Activated T-helper 1 cell treated with anti-CD3 and anti-CD28 coated beads, Interleukin-12 subunit alpha, Interleukin-12 subunit beta, Interleukin-2, Interleukin-4 antibody, amounts not matched to agents 30 ng/mL and 10 ng/mL and 1 ng/mL, durations not matched to agents 14 hours and 24 hours and 36 hours (primary cell): Measurements from ENCODE around the gene OPN1MW3. TPM values are rescaled to one million over a fixed set of nuclear protein-coding genes. Genes with fewer than 3 reads are reported as not detected.
"Not testable (repeated sequence)": the region's sequence is repeated elsewhere in the genome, so short reads cannot be mapped to it uniquely, and the experiment has no call there.

Experiments
- DNase-seq: peaks from one replicate; pipeline ENCODE4 v3.0.0; 2021; ENCODE audit warnings: low spot score
- H3K27ac Mint-ChIP-seq: one replicate; pipeline ENCODE4 v1.8.0; 2021; ENCODE audit warnings: mild to moderate bottlenecking, mixed read lengths
- H3K27me3 Mint-ChIP-seq: one replicate; pipeline ENCODE4 v1.8.0; 2022; ENCODE audit warnings: mild to moderate bottlenecking, moderate library complexity, mixed read lengths; ENCODE audit not compliant: insufficient read depth
- H3K36me3 Mint-ChIP-seq: one replicate; pipeline ENCODE4 v1.8.0; 2021; ENCODE audit warnings: low read depth, mixed read lengths
- H3K4me1 Mint-ChIP-seq: one replicate; pipeline ENCODE4 v1.8.0; 2021; ENCODE audit warnings: low read depth, mixed read lengths
- H3K4me3 Mint-ChIP-seq: one replicate; pipeline ENCODE4 v1.8.0; 2021; ENCODE audit warnings: mild to moderate bottlenecking, moderate library complexity, mixed read lengths
- H3K9me3 Mint-ChIP-seq: one replicate; pipeline ENCODE4 v1.8.0; 2021; ENCODE audit warnings: mixed read lengths
- intact Hi-C: fragments of 100-400 bp; cut with micrococcal nuclease; formaldehyde crosslinking; loops from one replicate; pipeline ENCODE4 v1.15.1; 2024
- total RNA-seq: library from RNA; stranded (reverse); gene quantifications from 2 replicates; pipeline ENCODE4 v1.2.3, GENCODE V29; 2022

OPN1MW3 gene
- total RNA-seq, 1 donor from 2014 or later = not detected

DNA sequence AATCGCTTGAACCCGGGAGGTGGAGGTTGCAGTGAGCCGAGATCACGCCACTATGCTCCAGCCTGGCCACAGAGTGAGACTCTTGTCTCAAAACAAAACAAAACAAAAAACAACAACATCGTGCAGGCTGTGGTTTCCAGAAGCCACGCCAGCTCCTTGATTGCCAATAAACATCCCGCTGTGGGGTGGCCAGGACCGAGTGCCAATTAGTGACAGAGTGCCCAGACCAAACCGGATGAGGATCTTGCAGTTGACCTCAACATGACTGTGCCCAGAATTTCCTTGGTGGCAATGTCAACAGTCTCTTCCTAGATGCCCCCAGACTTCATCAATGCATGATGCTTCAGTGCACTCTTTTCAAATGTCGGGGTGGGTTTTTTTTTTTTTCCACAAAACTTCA lies 1.3 kb downstream of the OPN1MW3 start:
- intact Hi-C loops, H3K4me3 Mint-ChIP-seq, DNase-seq, H3K27ac Mint-ChIP-seq, H3K36me3 Mint-ChIP-seq, H3K9me3 Mint-ChIP-seq, H3K4me1 Mint-ChIP-seq, H3K27me3 Mint-ChIP-seq: not testable (repeated sequence)

DNA sequence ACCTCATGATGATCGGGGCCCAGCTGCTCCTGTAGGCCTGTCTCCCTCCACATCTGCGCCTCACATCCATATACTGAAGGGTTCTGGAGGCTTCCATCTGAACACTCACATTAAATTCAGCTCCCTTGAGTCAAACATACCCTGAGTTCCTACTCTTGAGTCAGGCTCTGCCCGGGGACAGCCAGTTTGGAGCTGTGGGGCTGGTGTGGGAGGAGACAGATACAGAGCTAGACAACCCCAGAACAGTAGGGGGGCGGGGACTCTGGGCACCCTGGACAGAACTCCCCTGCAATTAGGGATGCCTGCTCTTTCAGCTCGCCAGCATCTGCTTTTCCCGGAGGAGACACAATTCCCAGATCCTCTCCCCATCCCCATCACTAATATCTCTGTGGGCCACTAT lies 5.7 kb downstream of the OPN1MW3 start:
- H3K9me3 Mint-ChIP-seq, H3K27ac Mint-ChIP-seq, DNase-seq, intact Hi-C loops, H3K4me3 Mint-ChIP-seq, H3K4me1 Mint-ChIP-seq, H3K36me3 Mint-ChIP-seq, H3K27me3 Mint-ChIP-seq: not testable (repeated sequence)

DNA sequence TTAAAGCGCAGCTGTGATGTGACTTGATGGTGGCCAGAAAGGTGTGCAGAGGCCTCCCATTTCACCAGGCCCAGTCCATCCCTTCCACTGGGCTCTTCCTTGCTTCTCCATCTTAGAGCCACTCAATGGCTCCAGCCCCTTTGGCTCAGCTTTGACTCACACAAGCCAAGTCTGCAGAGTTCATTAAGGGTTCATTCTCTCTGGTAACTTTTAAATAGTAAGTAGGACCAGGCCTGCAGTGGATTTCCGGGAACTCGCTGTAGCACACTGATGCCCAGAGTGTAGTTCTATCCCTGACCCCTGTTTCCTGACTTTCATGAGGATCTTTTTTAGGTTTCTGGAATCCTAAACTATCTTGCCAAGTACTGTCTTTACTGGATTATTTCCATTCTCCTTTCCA lies 11.9 kb downstream of the OPN1MW3 start:
- intact Hi-C loops, H3K36me3 Mint-ChIP-seq, H3K27ac Mint-ChIP-seq, H3K9me3 Mint-ChIP-seq, DNase-seq, H3K4me3 Mint-ChIP-seq, H3K27me3 Mint-ChIP-seq, H3K4me1 Mint-ChIP-seq: not testable (repeated sequence)

DNA sequence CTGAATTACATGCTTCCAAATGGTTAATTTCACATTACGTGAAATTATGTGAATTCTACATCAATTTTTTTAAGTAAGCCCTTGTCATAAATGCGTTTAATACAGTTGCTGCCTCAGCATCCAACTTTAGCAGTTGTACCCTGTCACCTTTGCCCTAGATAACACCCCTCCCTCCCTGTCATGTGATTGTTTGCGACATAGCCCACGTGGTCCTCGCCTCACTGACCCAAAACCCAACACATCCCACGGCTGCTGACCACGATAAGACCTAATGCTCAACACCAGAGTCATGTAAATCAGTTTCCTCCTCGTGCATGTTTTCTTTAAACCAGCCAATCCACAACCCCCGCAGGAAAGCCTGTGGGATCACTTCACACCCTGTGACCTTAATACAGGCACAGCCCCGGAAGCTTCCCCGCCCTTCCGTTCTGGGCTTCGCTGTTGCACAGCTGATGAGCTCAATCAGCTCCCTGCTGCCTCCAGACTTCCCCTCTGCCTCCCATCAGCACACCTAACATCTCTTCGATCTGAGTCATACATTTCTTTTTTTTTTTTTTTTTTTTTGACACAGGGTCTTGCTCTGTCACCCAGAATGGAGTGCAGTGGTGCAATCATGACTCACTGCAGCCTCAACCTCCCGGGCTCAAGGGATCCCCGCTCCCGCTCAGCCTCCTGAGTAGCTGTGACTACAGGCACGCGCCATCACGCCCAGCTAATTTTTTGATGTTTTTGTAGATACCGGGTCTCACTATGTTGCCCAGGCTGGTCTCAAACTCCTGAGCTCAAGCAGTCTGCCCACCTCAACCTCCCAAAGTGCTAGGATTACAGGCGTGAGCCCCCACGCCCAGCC lies 27.3 kb downstream of the OPN1MW3 start:
- H3K27me3 Mint-ChIP-seq, H3K4me3 Mint-ChIP-seq, H3K9me3 Mint-ChIP-seq: not testable (repeated sequence)

DNA sequence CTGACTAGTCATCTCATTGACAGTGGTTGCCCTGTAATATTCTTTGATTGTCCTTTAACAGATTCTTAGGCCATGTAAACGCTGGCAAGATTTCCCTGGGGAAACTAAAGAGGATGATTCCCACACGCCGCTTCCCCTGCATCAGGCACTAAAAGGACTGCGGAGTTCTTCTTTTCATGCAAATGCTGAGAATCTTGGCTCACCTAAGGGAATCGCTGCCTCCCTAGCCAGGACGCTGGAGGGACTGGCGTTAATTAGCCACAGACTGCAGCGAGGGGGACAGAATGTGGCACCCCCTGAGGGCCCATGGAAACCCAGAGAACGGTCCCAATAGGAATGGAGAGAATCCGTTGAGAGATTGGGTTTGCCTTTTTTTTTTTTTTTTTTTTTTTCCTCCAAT lies 29.0 kb downstream of the OPN1MW3 start:
- H3K4me3 Mint-ChIP-seq, intact Hi-C loops, H3K4me1 Mint-ChIP-seq, H3K27me3 Mint-ChIP-seq, H3K9me3 Mint-ChIP-seq, H3K27ac Mint-ChIP-seq, DNase-seq, H3K36me3 Mint-ChIP-seq: not testable (repeated sequence)

More for the DNA sequence above, 27.3 kb downstream of the OPN1MW3 start:
- DNase-seq, intact Hi-C loops, H3K36me3 Mint-ChIP-seq, H3K27ac Mint-ChIP-seq, H3K4me1 Mint-ChIP-seq: not testable (repeated sequence)

DNA sequence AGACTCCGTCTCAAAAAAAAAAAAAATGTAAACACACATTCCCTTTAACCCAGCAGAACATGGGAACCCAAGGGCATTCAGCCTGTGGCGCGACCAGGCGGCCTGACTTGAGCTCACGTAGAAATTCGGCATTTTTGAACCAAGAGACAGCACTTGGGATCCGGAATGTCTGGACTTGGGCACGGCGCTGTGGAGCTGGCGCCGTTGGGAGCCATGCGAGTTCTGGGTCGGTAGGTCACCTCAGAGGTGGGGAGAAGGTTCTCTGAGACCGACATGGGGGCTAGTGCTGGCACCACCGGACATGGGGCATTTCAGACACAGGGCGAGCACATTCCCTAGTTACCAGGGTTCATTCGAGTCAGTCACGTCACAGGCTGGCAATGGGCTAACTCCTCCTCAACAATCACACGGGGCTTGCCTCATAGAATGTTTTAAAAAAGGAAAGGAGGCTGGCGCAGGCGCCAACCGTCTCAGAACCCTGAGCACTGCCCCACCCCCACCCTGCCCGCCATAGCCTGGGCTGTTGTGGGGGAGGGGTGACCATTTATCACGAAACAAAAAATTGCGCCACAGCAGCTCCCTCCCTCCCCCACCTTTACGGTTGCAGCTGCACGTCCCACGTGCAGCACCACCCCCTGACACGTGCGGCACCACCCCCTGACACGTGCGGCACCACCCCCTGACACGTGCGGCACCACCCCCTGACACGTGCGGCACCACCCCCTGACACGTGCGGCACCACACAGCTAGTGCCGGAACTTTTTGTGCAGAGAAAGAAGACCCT lies 37.6 kb downstream of the OPN1MW3 start, which contains the start of gene TEX28:
TSS of gene TEX28 (minus strand) at position 334 of the 784 bp plus-strand sequence. CDS start 3,007 bp downstream, outside the sequence.
- intact Hi-C loops = no loop called here
- H3K27ac Mint-ChIP-seq = no peak within 1 kb of the TSS
- DNase-seq = no peak
- no peaks in the 10 kb centered on the region for H3K27me3 Mint-ChIP-seq
- H3K36me3 Mint-ChIP-seq = no peaks in the 10 kb centered on the region
- no peaks in the 10 kb centered on the region for H3K9me3 Mint-ChIP-seq
- H3K4me3 Mint-ChIP-seq = no peak within 1 kb of the TSS
- H3K4me1 Mint-ChIP-seq = no peaks in the 10 kb centered on the region

DNA sequence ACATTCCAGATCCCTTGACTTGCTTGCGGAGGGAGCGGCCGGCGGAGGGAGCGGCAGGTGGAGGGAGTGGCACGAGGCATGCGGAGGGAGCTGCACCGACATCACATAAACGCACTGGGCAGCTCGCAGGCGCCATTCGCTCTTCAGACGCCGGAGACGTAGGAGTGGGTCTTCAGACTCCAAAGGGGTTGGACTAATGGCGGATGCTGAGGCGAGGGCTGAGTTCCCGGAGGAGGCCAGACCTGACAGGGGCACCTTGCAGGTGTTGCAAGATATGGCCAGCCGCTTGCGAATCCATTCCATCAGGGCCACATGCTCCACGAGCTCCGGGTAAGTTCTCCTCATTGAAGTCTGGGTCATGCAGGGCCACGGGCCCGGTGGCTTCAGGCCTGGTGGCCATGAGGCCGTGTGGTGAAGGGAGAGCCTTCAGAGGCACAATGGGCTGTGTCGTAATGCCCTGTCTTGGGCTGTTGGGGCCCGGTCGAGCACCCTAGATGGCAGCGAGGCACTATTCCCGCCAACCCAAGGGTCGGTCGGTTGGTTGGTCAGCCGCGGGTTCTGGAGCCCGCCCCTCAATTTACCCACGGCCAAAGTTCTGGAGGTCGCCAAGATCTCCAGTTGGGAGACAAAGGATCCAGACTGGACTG lies 38.4 kb downstream of the OPN1MW3 start, which contains the start of gene TKTL1:
TSS of gene TKTL1 (plus strand) at position 132 of the 647 bp plus-strand sequence. CDS start at position 197, 65 bp downstream.
- Mint-ChIP-seq H3K27me3 (peaks cover 2% of the 10 kb centered on the region), H3K4me1 (no peaks in the 10 kb centered on the region), H3K9me3 (no peaks in the 10 kb centered on the region), H3K36me3 (no peaks in the 10 kb centered on the region), H3K4me3 (no peak within 1 kb of the TSS), H3K27ac (no peak within 1 kb of the TSS)
- intact Hi-C loops = no loop called here
- no peak for DNase-seq

DNA sequence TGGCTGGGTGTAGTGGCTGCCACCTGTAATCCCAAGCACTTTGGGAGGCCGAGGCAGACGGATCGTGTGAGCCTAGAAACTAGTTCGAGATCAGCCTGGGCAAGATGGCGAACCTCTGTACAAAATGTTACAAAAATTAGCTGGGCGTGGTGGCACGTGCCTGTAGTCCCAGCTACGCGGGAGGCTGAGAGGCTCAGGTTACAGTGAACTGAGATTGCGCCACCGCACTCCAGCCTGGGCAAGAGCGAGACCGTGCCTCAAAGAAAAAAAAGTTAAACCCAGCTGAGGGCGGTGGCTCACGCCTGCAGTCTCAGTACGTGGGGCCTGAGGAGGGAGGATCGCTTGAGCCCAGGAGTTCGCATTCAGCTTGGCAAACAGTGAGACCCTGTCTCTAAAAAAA lies 39.3 kb downstream of the OPN1MW3 start:
- Mint-ChIP-seq H3K4me1 (no peaks in the 10 kb centered on the region), H3K27me3 (peaks cover 2% of the 10 kb centered on the region), H3K36me3 (no peaks in the 10 kb centered on the region), H3K27ac (no peak overlapping the region), H3K9me3 (no peaks in the 10 kb centered on the region), H3K4me3 (no peak overlapping the region)
- no peak for DNase-seq
- intact Hi-C loops = no loop called here

DNA sequence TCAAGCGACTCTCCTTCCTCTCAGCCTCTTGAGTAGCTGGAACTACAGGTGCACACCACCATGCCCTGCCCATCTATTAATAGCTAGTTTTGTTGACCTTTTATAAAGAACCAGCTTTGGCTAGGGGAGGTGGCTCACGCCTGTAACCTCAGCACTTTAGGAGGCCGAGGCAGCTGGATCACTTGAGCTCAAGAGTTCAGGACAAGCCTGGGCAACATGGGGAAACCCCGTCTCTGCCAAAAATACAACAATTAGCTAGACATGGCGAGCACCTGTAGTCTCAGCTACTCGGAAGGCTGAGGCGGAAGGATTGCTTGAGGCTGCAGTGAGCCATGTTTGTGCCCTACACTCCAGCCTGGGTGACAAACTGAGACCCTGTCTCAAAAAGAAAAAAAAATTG lies 40.9 kb downstream of the OPN1MW3 start:
- H3K9me3 Mint-ChIP-seq = no peaks in the 10 kb centered on the region
- peaks cover 4% of the 10 kb centered on the region for H3K27me3 Mint-ChIP-seq
- H3K4me3 Mint-ChIP-seq = no peak overlapping the region
- DNase-seq = no peak
- no peak overlapping the region for H3K27ac Mint-ChIP-seq
- H3K36me3 Mint-ChIP-seq = no peaks in the 10 kb centered on the region
- intact Hi-C loops = no loop called here
- H3K4me1 Mint-ChIP-seq = no peaks in the 10 kb centered on the region

DNA sequence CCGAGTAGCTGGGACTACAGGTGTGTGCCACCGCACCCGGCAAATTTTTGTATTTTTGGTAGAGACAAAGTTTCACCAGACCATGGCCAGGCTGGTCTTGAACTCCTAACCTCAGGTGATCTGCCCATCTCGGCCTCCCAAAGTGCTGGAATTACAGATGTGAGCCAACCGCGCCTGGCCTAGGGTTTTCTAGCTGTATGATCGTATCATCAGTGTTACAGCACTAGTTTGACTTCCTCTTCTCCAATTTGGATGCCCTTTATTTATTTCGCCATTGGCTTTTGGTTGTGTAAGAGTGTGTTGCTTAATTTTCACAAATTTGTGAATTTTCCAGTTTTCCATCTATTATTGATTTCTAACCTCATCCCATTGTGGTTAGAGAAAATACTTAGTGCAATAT lies 43.4 kb downstream of the OPN1MW3 start:
- Mint-ChIP-seq H3K27me3 (peaks cover 6% of the 10 kb centered on the region), H3K36me3 (no peaks in the 10 kb centered on the region), H3K27ac (no peak overlapping the region), H3K4me3 (no peak overlapping the region), H3K9me3 (no peaks in the 10 kb centered on the region), H3K4me1 (no peaks in the 10 kb centered on the region)
- no peak for DNase-seq
- intact Hi-C loops = no loop called here

DNA sequence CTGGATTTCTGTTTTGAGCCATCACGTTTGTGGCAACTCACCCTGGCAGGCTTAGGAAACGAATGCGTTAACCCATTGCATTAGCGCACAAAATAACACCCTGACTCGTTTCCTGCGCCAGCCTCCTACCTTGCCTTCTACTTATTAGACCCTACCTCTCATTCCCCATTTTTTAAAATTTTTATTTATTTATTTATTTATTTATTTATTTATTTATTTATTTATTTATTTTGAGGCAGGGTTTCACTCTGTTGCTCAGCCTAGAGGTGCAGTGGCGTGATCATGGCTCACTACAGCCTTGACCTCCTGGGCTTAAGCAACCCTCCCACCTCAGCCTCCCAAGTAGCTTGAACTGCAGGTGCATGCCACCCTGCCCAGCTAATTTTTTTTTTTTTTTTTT lies 45.6 kb downstream of the OPN1MW3 start:
- intact Hi-C loops, H3K27ac Mint-ChIP-seq, H3K9me3 Mint-ChIP-seq, H3K4me1 Mint-ChIP-seq, H3K27me3 Mint-ChIP-seq, DNase-seq, H3K36me3 Mint-ChIP-seq, H3K4me3 Mint-ChIP-seq: not testable (repeated sequence)

DNA sequence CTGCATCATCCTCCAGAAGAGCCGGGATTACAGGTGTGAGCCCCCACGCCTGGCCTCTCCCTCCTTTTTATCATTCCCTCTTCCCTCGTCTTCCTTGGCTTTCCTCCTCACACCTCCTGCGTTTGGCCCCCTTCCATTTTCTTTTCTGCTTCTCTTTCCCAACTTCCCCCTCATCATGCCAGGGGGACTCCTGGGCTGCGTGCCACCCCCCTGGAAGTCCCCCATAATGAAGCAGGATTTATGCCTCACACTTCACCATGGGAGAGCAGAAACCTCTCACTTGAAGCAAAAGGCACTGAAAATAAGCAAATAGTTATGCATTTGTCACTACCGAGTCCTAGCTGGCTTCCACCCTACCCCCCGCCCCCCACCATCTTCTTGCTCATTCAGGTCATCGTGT lies 46.1 kb downstream of the OPN1MW3 start:
- peaks cover 10% of the 10 kb centered on the region for H3K4me1 Mint-ChIP-seq
- no peak overlapping the region for H3K27ac Mint-ChIP-seq
- no peak overlapping the region for H3K4me3 Mint-ChIP-seq
- peaks cover 6% of the 10 kb centered on the region for H3K27me3 Mint-ChIP-seq
- no peaks in the 10 kb centered on the region for H3K9me3 Mint-ChIP-seq
- no peaks in the 10 kb centered on the region for H3K36me3 Mint-ChIP-seq
- intact Hi-C loops = no loop called here
- no peak for DNase-seq

DNA sequence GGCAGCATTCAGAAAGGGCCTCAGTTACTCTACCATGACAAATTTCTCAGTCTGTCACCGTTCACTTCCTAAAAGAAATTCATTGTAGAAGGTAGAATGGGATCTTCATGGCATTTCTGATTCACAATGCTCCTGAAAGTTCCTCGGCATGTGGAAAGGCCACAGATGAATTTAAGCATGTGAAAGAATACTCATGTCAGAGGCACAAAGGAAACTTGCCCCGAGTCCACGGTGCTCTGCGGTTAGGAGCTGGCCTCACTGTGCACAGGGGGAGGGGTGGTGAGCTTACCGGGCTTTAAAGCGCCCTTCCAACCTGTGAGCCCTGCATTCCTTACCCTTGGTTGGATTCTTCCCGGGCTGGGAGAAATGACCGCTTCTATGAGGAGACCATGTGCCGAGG lies 47.5 kb downstream of the OPN1MW3 start:
- no peaks in the 10 kb centered on the region for H3K9me3 Mint-ChIP-seq
- H3K27ac Mint-ChIP-seq = no peak overlapping the region
- peaks cover 17% of the 10 kb centered on the region for H3K4me1 Mint-ChIP-seq
- intact Hi-C loops = no loop called here
- no peaks in the 10 kb centered on the region for H3K36me3 Mint-ChIP-seq
- H3K27me3 Mint-ChIP-seq = peaks cover 6% of the 10 kb centered on the region
- no peak for DNase-seq
- no peak overlapping the region for H3K4me3 Mint-ChIP-seq
